SU-DHL-6 (cell line): ENCODE data around the gene HIPK2.

Source experiments
- H2AFZ ChIP-seq: fragments of 200-600 bp; sonication (generic); 2 replicates; pipeline ENCODE4 v1.6.1; 2014; ENCODE audit warnings: low read depth, mild to moderate bottlenecking, moderate library complexity, mixed read lengths, antibody characterized with exemption, low read length; ENCODE audit not compliant: severe bottlenecking
- H3F3A ChIP-seq: fragments of 200-600 bp; shearing (Covaris generic); 2 replicates; pipeline ENCODE4 v1.6.0; 2016; ENCODE audit warnings: antibody characterized with exemption, mild to moderate bottlenecking; ENCODE audit not compliant: insufficient read depth
- H3K27ac ChIP-seq: fragments of 200-600 bp; sonication (generic); 2 replicates; pipeline ENCODE4 v1.5.1; 2016; ENCODE audit warnings: low read depth, mild to moderate bottlenecking, low read length, moderate library complexity, mixed read lengths
- H3K27me3 ChIP-seq: fragments of 200-600 bp; sonication (generic), shearing (Covaris generic); 2 replicates; pipeline ENCODE4 v1.6.0; 2014; ENCODE audit warnings: mild to moderate bottlenecking, low read length
- H3K36me3 ChIP-seq: fragments of 200-600 bp; sonication (generic); 2 replicates; pipeline ENCODE4 v1.6.1; 2014; ENCODE audit warnings: mild to moderate bottlenecking, low read length, mixed read lengths
- H3K4me2 ChIP-seq: fragments of 300-600, 200-600 bp; shearing (Covaris generic), sonication (generic); 2 replicates; pipeline ENCODE4 v1.6.0; 2014; ENCODE audit warnings: low read length, low read depth, mild to moderate bottlenecking; ENCODE audit not compliant: poor library complexity, severe bottlenecking
- H3K4me3 ChIP-seq: fragments of 200-600 bp; sonication (generic); 2 replicates; pipeline ENCODE4 v1.5.1; 2014; ENCODE audit warnings: antibody characterized with exemption, low read length, mild to moderate bottlenecking, mixed read lengths; ENCODE audit not compliant: insufficient read depth, poor library complexity, severe bottlenecking
- H3K79me2 ChIP-seq: fragments of 200-600 bp; sonication (generic); 2 replicates; pipeline ENCODE4 v1.6.1; 2014; ENCODE audit warnings: mild to moderate bottlenecking, low read length, moderate library complexity; ENCODE audit not compliant: insufficient read depth
- H3K9ac ChIP-seq: fragments of 200-600 bp; sonication (generic); 2 replicates; pipeline ENCODE4 v1.7.0; 2014; ENCODE audit warnings: mild to moderate bottlenecking, low read length
- H3K9me2 ChIP-seq: fragments of 200-600 bp; sonication (generic); replicated peaks from 2 replicates; pipeline ENCODE4 v1.6.1; 2014; ENCODE audit warnings: low read length; ENCODE audit not compliant: insufficient read depth
- H3K9me3 ChIP-seq: fragments of 200-600 bp; sonication (generic); 2 replicates; pipeline ENCODE4 v1.6.1; 2014; ENCODE audit warnings: low read length, mixed read lengths; ENCODE audit not compliant: insufficient read depth
- H4K20me1 ChIP-seq: fragments of 200-600 bp; sonication (generic); 2 replicates; pipeline ENCODE4 v1.6.1; 2014; ENCODE audit warnings: low read depth, mild to moderate bottlenecking, antibody characterized with exemption, low read length, moderate library complexity, mixed read lengths
- CTCF ChIP-seq: fragments of 200-600 bp; sonication (generic); IDR thresholded peaks from one replicate; pipeline ENCODE4 v1.5.1; 2017; ENCODE audit warnings: antibody characterized with exemption, mild to moderate bottlenecking, low read length, moderate library complexity; ENCODE audit not compliant: insufficient read depth, poor library complexity, severe bottlenecking
- EZH2phosphoT487 ChIP-seq: fragments of 200-600 bp; sonication (generic), shearing (Covaris generic); conservative IDR thresholded peaks from 2 replicates; pipeline ENCODE4 v1.6.1; 2018; ENCODE audit warnings: mild to moderate bottlenecking, antibody characterized with exemption, low read length, moderate library complexity, mixed read lengths

HIPK2 gene

GRCh38 chr7:139598642-139599041, 179.2 kb downstream of the HIPK2 start:
- no peaks in the 10 kb centered on the region for H3K36me3 ChIP-seq

GRCh38 chr7:139597028-139597427, 180.8 kb downstream of the HIPK2 start:
- H3K4me2 ChIP-seq, result no peak overlapping the region
- TF ChIP-seq EZH2phosphoT487 (no peak), CTCF (no peak)

More at GRCh38 chr7:139598642-139599041, 179.2 kb downstream of the HIPK2 start:
- H3K4me2 ChIP-seq, result no peak overlapping the region
- H3K9me2 ChIP-seq, result no peaks in the 10 kb centered on the region
- no peaks in the 10 kb centered on the region for H3K9me3 ChIP-seq
- H3K27me3 ChIP-seq, result no peaks in the 10 kb centered on the region
- no peaks in the 10 kb centered on the region for H4K20me1 ChIP-seq
- no peak overlapping the region for H3K4me3 ChIP-seq
- H3K79me2 ChIP-seq, result no peaks in the 10 kb centered on the region
- H3F3A ChIP-seq, result no peaks in the 10 kb centered on the region
- no peak overlapping the region for H2AFZ ChIP-seq
- H3K27ac ChIP-seq, result no peak overlapping the region
- TF ChIP-seq CTCF (no peak), EZH2phosphoT487 (no peak)
- H3K9ac ChIP-seq, result no peak overlapping the region

GRCh38 chr7:139596626-139597025, 181.2 kb downstream of the HIPK2 start:
- H3K79me2 ChIP-seq, result no peaks in the 10 kb centered on the region
- H3F3A ChIP-seq, result no peaks in the 10 kb centered on the region
- TF ChIP-seq CTCF (no peak), EZH2phosphoT487 (no peak)
- no peak overlapping the region for H3K9ac ChIP-seq
- H3K4me2 ChIP-seq, result no peak overlapping the region
- no peaks in the 10 kb centered on the region for H4K20me1 ChIP-seq
- no peak overlapping the region for H3K27ac ChIP-seq
- H3K27me3 ChIP-seq, result no peaks in the 10 kb centered on the region
- H3K9me2 ChIP-seq, result no peaks in the 10 kb centered on the region
- no peak overlapping the region for H2AFZ ChIP-seq
- H3K4me3 ChIP-seq, result no peak overlapping the region
- H3K9me3 ChIP-seq, result no peaks in the 10 kb centered on the region
- H3K36me3 ChIP-seq, result no peaks in the 10 kb centered on the region

More at GRCh38 chr7:139597028-139597427, 180.8 kb downstream of the HIPK2 start:
- H3K4me3 ChIP-seq, result no peak overlapping the region
- no peak overlapping the region for H3K9ac ChIP-seq
- H3K9me2 ChIP-seq, result no peaks in the 10 kb centered on the region
- no peaks in the 10 kb centered on the region for H3K79me2 ChIP-seq
- no peak overlapping the region for H3K27ac ChIP-seq
- H3K36me3 ChIP-seq, result no peaks in the 10 kb centered on the region
- no peaks in the 10 kb centered on the region for H3K27me3 ChIP-seq
- no peaks in the 10 kb centered on the region for H4K20me1 ChIP-seq
- no peaks in the 10 kb centered on the region for H3F3A ChIP-seq
- no peaks in the 10 kb centered on the region for H3K9me3 ChIP-seq
- no peak overlapping the region for H2AFZ ChIP-seq
